H1 (cell line): ENCODE results near the gene SYTL1.

Source experiments
- BRCA1 ChIP-seq: IDR thresholded peaks from 2 replicates; pipeline ENCODE4 v1.6.1; 2012; ENCODE audit warnings: low read depth, low read length, improper control_type of control experiment
- EP300 ChIP-seq, 2 experiments: IDR thresholded peaks; 1 replicate in 1 of 2; 2 replicates in 1 of 2; pipeline ENCODE4 v1.6.1; 2011 to 2012; ENCODE audit warnings: low read depth in 2 of 2, low read length in 2 of 2, mild to moderate bottlenecking in 2 of 2, borderline replicate concordance in 1 of 2, inconsistent platforms in 1 of 2, moderate library complexity in 1 of 2
- POLR2A ChIP-seq, 2 experiments: IDR thresholded peaks; 1 replicate in 1 of 2; 2 replicates in 1 of 2; pipeline ENCODE4 v1.6.1; 2011; ENCODE audit warnings: low read depth in 2 of 2, low read length in 2 of 2, mild to moderate bottlenecking in 2 of 2; ENCODE audit errors: control extremely low read depth in 1 of 2
- POLR2AphosphoS5 ChIP-seq: IDR thresholded peaks from 2 replicates; pipeline ENCODE4 v1.6.1; 2011; ENCODE audit warnings: low read depth, low read length
- POU5F1 ChIP-seq: IDR thresholded peaks from 2 replicates; pipeline ENCODE4 v1.6.1; 2011; ENCODE audit warnings: low read depth, mild to moderate bottlenecking, low read length, moderate library complexity
- SP2 ChIP-seq: IDR thresholded peaks from 2 replicates; pipeline ENCODE4 v1.6.1; 2012; ENCODE audit warnings: mild to moderate bottlenecking, low read length, inconsistent platforms
- TAF1 ChIP-seq: IDR thresholded peaks from 2 replicates; pipeline ENCODE4 v1.6.1; 2011; ENCODE audit warnings: mild to moderate bottlenecking, low read depth, low read length
- TF ChIP-seq, protein P1 (sequence below): IDR thresholded peaks from 2 replicates; pipeline ENCODE4 v1.6.1; 2012; ENCODE audit warnings: inconsistent platforms
- TF ChIP-seq, protein P2 (sequence below), 3 experiments: IDR thresholded peaks; 1 replicate in 2 of 3; 2 replicates in 1 of 3; pipeline versions ENCODE4 v1.5.1 to v1.6.1; 2011; ENCODE audit warnings: low read length in 3 of 3, mild to moderate bottlenecking in 3 of 3, inconsistent platforms in 2 of 3, low read depth in 1 of 3, moderate library complexity in 1 of 3; ENCODE audit not compliant: insufficient read depth in 1 of 3; ENCODE audit errors: control extremely low read depth in 1 of 3
- TF ChIP-seq, protein P3 (sequence below): IDR thresholded peaks from 2 replicates; pipeline ENCODE4 v1.6.1; 2011; ENCODE audit warnings: low read depth, mild to moderate bottlenecking, low read length; ENCODE audit not compliant: insufficient read depth

DNA sequence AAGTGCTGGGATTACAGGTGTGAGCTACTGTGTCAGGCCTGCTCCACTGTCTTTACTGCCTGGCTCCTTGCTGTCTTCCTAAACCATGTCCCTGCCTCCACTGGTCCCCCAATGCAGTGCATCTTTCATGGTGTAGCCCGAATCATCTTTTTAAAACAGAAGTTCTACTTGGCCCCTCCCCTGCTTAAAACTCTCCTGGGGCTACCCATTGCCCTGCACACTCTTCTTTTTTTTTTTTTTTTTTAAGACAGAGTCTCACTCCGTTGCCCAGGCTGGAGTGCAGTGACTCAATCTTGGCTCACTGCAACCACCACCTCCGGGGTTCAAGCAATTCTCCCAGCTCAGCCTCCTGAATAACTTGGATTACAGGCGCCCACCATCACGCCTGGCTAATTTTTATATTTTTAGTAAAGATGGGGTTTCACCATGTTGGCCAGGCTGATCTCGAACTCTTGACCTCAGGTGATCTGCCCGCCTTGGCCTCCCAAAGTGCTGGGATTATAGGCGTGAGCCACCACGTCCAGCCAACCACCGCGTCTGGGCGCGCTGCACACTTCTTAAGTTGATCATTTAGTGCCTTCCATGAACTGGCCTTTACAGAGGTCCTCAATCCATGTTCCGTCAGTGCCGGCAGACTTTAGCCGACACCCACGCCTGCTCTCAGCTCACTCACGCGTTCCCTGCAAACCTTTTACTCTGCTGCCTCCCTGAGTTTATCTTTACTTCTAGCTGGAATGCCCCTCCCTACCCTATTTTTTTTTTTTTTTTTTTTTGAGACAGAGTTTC lies 30.4 kb downstream of the SYTL1 start:
- TF ChIP-seq TAF1, result no peak
- no peak for TF ChIP-seq POU5F1
- no peak for TF ChIP-seq EP300 (IDR thresholded peaks at IDR 0.05; ENCODE audit: borderline replicate concordance in 1 of 2, low read depth in 2 of 2, low read length in 2 of 2)
- TF ChIP-seq SP2, result no peak
- TF ChIP-seq, protein P1, sequence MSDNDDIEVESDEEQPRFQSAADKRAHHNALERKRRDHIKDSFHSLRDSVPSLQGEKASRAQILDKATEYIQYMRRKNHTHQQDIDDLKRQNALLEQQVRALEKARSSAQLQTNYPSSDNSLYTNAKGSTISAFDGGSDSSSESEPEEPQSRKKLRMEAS, result no peak
- TF ChIP-seq, protein P2, sequence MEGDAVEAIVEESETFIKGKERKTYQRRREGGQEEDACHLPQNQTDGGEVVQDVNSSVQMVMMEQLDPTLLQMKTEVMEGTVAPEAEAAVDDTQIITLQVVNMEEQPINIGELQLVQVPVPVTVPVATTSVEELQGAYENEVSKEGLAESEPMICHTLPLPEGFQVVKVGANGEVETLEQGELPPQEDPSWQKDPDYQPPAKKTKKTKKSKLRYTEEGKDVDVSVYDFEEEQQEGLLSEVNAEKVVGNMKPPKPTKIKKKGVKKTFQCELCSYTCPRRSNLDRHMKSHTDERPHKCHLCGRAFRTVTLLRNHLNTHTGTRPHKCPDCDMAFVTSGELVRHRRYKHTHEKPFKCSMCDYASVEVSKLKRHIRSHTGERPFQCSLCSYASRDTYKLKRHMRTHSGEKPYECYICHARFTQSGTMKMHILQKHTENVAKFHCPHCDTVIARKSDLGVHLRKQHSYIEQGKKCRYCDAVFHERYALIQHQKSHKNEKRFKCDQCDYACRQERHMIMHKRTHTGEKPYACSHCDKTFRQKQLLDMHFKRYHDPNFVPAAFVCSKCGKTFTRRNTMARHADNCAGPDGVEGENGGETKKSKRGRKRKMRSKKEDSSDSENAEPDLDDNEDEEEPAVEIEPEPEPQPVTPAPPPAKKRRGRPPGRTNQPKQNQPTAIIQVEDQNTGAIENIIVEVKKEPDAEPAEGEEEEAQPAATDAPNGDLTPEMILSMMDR (IDR thresholded peaks at IDR 0.05; ENCODE audit: control extremely low read depth in 1 of 3, insufficient read depth in 1 of 3, low read depth in 1 of 3, low read length in 3 of 3), result no peak
- TF ChIP-seq POLR2A (IDR thresholded peaks at IDR 0.05; ENCODE audit: control extremely low read depth in 1 of 2, low read depth in 2 of 2, low read length in 2 of 2), result no peak
- TF ChIP-seq POLR2AphosphoS5, result no peak
- TF ChIP-seq, protein P3, sequence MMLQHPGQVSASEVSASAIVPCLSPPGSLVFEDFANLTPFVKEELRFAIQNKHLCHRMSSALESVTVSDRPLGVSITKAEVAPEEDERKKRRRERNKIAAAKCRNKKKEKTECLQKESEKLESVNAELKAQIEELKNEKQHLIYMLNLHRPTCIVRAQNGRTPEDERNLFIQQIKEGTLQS, result no peak
- no peak for TF ChIP-seq BRCA1
